Measurements from ENCODE around the gene STON2.

Gene STON2

DNA sequence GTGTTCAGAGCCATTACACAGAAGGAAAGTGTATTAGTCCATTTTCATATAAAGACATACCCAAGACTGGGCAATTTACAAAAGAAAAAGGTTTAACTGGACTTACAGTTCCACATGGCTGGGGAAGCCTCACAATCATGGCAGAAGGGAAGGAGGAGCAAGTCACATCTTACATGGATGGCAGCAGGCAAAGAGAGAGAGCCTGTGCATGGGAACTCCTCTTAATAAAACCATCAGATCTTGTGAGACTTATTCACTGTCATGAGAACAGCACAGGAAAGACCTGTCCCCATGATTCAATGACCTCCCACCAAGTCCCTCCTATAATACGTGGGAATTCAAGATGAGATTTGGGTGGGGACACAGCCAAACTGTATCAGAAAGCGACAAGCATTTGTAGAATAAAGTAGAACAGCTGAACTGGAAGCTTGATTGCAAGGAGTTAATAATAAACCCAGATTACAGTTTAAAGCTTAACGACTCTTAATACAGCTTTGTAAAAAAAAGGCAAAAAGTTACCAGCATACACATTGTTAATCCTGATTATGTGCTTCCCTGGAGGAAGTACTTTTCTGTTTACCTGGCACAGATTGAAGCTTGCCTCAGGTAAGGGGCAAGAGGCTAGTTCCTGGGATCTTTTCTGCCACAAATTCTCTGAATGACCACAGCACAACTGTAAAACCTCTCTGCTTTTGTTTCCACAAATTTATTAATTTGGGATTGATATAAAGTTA, 18.1 kb upstream of the STON2 start:
- in situ Hi-C loops (cut with HindIII; ENCODE audit: low sequenced_read_pairs), result no loop called here
- DNase-seq (ENCODE audit: low read depth, low spot score), result no peak
- H3K4me3 ChIP-seq (ENCODE audit: low read depth, low read length), result no peak overlapping the region
- TF ChIP-seq, protein P1, sequence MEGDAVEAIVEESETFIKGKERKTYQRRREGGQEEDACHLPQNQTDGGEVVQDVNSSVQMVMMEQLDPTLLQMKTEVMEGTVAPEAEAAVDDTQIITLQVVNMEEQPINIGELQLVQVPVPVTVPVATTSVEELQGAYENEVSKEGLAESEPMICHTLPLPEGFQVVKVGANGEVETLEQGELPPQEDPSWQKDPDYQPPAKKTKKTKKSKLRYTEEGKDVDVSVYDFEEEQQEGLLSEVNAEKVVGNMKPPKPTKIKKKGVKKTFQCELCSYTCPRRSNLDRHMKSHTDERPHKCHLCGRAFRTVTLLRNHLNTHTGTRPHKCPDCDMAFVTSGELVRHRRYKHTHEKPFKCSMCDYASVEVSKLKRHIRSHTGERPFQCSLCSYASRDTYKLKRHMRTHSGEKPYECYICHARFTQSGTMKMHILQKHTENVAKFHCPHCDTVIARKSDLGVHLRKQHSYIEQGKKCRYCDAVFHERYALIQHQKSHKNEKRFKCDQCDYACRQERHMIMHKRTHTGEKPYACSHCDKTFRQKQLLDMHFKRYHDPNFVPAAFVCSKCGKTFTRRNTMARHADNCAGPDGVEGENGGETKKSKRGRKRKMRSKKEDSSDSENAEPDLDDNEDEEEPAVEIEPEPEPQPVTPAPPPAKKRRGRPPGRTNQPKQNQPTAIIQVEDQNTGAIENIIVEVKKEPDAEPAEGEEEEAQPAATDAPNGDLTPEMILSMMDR (IDR thresholded peaks at IDR 0.05; ENCODE audit: low read depth, low read length), result no peak

GRCh38 chr14:81416981-81417380, 16.9 kb upstream of the STON2 start:
- DNase-seq (ENCODE audit: low read depth, low spot score), result no peak
- no peak overlapping the region for H3K4me3 ChIP-seq (ENCODE audit: low read depth, low read length)
- in situ Hi-C loops (cut with HindIII; ENCODE audit: low sequenced_read_pairs), result no loop called here
- TF ChIP-seq, protein P1 (IDR thresholded peaks at IDR 0.05; ENCODE audit: low read depth, low read length), result no peak

- DNase-seq (ENCODE audit: low read depth, low spot score), result no peak
- in situ Hi-C loops (cut with HindIII; ENCODE audit: low sequenced_read_pairs), result no loop called here
- TF ChIP-seq, protein P1 (IDR thresholded peaks at IDR 0.05; ENCODE audit: low read depth, low read length), result no peak
- H3K4me3 ChIP-seq (ENCODE audit: low read depth, low read length), result no peak overlapping the region
Observed at GRCh38 chr14:81416194-81416952, 16.2 kb upstream of the STON2 start.

DNA sequence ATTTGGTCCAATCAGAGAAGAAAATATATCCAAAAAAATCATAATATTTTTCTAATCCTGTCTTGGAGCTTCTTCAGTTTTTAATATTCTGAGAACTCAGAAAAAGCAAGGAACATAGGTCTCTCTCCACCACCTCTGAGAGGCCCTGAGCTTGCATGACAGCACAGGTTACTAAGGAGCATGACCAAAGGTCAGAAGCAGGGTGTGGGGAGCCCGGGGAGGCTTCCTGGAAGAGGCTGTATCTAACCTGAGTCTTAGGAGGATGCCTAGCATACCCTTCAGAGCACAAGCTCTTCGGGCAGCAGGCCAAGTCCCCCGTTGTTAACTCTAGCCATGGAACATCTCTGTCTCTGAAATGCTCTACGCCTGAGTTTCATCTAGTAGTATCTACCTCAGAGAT, 15.7 kb upstream of the STON2 start:
- no peak for DNase-seq (ENCODE audit: low read depth, low spot score)
- in situ Hi-C loops (cut with HindIII; ENCODE audit: low sequenced_read_pairs), result no loop called here
- TF ChIP-seq, protein P1 (IDR thresholded peaks at IDR 0.05; ENCODE audit: low read depth, low read length), result no peak
- H3K4me3 ChIP-seq (ENCODE audit: low read depth, low read length), result no peak overlapping the region

GRCh38 chr14:81414123-81414522, 14.0 kb upstream of the STON2 start:
- H3K4me3 ChIP-seq (ENCODE audit: low read depth, low read length), result no peak overlapping the region
- TF ChIP-seq, protein P1 (IDR thresholded peaks at IDR 0.05; ENCODE audit: low read depth, low read length), result no peak
- no peak for DNase-seq (ENCODE audit: low read depth, low spot score)
- in situ Hi-C loops (cut with HindIII; ENCODE audit: low sequenced_read_pairs), result no loop called here

DNA sequence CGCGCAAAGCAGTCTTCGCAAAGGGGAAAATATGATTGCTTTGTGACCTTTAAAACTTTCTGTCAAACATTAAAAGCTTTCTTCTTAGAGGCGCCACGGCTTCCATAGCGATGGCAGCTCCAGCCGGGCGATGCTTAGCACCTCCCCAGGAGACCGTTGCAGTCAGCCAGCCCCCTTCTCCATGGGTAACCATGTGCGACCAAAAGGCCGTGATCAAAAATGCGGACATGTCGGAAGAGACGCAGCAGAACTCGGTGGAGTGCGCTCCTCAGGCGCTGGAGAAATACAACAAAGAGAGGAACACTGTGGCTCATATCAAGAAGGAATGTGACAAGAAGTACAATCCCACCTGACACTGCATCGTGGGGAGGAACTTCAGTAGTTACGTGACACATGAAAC, 12.7 kb upstream of the STON2 start:
- in situ Hi-C loops (cut with HindIII; ENCODE audit: low sequenced_read_pairs), result no loop called here
- no peak for DNase-seq (ENCODE audit: low read depth, low spot score)
- TF ChIP-seq, protein P1 (IDR thresholded peaks at IDR 0.05; ENCODE audit: low read depth, low read length), result no peak
- H3K4me3 ChIP-seq (ENCODE audit: low read depth, low read length), result no peak overlapping the region

Data from astrocyte of the spinal cord (primary cell).